HG03045 (cell line): Measurements from ENCODE around the gene C2orf74.
"Not testable (repeated sequence)": the region's sequence is repeated elsewhere in the genome, so short reads cannot be mapped to it uniquely, and the experiment has no call there.

Experiments used
- ATAC-seq: cut with Tn5 transposase; IDR thresholded peaks from one replicate; pipeline ENCODE4 v1.9.1; 2021; ENCODE audit warnings: mild to moderate bottlenecking, moderate library complexity; ENCODE audit not compliant: unreplicated experiment

The C2orf74 gene

DNA sequence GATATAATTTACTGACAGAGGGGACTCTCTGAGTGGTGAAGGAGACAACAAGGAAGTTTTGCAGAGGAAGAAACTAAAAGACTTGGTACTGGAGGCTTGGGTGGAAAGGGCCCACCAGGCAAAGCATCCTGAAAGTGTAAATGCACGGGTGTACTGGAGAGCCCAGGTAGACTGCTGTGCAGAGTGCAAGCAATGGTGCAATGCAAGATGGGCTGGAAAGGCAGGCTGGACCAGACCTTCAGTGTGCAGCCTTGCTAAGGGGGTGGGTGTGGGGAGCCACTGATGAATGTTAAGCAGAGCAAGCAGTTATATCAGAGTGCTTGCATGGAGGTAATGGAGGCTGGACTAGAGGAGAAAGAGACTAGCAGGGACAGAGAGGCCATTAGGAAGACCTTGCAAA is 10.7 kb downstream of the C2orf74 start:
- no peak for ATAC-seq

- no peak for ATAC-seq
Measured at GRCh38 chr2:61173116-61173515, 11.1 kb downstream of the C2orf74 start.

GRCh38 chr2:61175036-61175435 is 13.0 kb downstream of the C2orf74 start:
- no peak for ATAC-seq

DNA sequence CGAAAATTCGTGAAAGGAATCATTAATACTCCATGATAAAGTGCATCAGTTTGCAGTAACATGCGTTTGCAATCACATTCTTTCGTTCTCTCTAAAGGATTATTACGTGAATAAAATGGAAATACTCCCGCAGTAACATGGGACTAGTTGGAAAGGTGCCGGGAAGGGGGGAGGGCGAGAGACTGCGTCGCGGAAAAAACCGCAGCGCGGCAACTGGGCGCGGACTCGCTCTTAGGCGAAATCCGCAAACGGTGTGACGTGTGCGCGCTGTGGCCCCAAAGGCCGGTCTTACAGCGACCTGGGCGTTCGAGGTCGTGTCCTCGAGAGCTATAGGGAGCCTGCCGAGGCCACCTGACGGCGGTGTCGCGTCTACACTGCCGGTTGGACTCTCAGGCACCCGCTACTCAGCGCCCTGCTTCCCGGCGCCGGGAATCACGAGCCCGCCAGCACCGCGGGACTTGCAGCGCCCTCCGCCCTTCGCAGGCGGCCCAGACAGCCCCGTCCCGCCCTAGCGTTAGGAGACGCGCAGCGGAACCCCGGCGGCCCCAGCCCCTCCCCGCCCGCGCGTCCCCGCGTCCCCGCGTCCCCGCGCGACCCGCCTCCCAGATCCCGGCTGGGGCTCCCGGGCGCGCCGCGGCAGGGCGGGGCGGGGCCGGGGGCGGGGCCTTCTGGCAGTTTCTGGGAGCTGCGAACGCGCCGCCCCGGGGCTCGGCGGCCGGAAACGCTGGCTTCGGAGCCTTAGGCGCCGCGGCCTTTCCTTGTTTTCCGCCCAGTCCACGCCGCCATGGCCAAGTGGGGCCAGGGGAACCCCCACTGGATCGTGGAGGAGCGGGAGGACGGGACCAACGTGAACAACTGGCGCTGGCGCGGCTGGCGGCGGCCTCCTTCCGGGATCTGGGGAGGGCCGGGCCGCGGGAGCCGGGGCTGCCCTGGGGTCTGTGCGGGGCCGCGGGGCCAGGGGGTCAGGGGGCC is 15.1 kb downstream of the C2orf74 start:
- ATAC-seq: peak; percentile 80

DNA sequence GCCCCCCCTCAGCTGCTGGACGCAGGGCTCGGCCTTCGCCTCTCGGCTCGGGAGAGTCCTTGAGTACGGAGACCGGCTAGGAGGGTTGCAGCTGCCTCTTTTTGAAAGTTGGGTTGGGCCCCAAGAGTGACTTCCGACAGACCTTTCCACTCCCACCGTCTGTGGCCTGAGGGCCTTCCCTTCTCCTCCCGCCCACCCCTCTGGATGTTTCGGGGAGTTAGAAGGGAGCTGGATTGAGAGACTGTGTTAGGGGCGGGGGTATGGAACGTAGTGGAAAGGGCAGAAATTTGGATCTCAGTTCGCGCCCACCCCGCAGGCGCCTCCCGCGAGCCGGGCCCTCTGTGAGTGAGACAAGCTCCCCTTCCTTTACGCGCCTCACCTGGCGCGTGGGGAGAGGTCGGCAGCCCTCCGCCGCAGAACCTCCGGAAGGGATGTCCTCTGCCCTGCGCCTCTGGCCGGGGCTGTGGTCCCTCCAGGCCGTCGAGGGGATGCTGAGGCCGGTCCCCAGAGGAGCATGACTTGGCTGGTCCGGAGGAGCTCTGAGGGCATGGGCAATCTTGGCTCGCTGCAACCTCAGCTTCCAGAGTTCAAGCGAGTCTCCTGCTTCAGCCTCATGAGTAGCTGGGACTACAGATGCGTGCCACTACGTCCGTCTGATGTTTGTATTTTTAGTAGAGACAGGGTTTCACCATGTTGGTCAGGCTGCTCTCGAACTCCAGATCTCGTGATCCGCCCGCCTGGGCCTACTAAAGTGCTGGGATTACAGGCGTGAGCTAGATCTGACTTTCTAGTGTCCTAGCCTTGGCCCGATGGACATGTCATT is 15.9 kb downstream of the C2orf74 start:
- ATAC-seq: peak; percentile 38

GRCh38 chr2:61178603-61179545 is 16.9 kb downstream of the C2orf74 start:
- ATAC-seq: no peak

- ATAC-seq: no peak
Measured at GRCh38 chr2:61179701-61180639, 18.0 kb downstream of the C2orf74 start.

DNA sequence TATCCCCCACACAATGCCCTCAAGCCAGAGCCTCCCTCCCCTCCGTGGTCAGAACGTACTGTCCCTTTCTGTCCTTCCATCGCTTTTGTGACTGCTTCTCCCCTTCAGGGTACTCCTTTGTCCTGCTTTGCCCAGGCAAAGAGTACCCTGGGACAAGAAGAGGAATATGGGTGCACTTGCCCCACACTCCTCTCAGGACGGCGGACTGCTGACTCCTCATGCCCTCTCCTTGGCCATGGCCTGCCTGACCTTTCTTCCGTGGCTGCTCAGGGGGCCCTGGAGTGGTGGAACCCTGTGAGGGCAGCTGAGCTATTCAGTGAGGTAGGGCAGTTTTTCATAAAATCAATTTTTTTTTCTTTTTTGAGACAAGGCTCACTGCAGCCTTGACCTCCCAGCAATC is 18.7 kb downstream of the C2orf74 start:
- no peak for ATAC-seq

GRCh38 chr2:61181382-61182058 is 19.5 kb downstream of the C2orf74 start:
- no peak for ATAC-seq

DNA sequence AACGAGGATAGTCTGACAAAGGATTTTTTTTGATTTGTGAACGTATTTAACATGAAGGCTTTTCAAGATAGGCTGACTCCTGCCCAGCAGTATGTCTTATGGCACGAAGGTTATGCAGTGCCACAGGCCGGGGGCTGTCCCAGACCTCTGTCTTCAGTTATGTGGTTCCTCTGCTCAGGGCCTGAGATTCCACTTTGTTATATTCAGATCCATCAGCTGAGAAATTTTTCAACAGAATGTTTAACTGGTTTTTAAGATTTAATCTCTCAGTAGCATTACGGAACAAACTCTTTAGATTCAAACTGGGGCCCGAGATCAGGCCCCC is 20.0 kb downstream of the C2orf74 start:
- ATAC-seq: no peak

GRCh38 chr2:61183795-61184194 is 21.8 kb downstream of the C2orf74 start:
- ATAC-seq: no peak

DNA sequence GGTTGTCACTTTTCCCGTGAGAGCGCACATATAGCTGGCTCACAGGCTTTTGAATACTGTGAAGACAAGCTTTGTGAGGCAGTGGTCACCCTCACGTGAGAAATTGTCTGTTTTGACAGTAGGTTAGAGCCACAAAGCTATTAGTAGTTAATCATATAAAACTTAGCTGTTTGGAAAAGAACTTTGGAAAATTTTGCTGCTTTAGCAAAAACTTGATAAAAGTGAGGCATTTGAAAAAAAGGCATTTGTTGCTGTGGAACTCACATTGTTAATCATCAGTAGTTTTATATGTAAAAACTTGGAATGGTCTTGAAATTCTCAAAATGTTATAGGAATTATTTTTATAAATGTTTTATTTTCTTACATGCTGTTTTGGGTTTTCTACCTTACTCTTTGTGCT is 22.3 kb downstream of the C2orf74 start:
- ATAC-seq: no peak

DNA sequence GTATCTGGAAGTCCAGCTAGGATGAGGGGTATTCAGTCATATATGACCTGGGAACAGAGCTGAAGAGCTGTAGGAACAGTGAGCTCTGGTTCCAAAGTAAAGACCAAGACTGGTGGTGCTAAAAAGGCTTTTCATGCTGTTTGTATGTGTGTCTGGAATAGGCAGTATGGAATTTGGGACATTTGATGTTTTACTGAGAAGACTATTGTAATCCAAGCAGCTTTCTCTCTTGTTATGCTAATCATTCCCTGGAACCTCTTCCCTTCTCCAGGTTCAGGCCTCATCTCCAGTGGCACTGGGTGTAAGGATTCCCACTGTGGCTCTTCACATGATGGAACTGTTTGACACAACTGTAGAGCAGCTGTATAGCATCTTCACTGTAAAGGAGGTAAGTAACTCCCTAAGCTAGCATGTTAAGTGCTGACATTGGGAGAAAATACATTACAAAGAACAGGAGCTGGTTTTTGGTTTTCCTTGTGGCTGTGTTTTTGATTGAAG is 23.3 kb downstream of the C2orf74 start:
- no peak for ATAC-seq

DNA sequence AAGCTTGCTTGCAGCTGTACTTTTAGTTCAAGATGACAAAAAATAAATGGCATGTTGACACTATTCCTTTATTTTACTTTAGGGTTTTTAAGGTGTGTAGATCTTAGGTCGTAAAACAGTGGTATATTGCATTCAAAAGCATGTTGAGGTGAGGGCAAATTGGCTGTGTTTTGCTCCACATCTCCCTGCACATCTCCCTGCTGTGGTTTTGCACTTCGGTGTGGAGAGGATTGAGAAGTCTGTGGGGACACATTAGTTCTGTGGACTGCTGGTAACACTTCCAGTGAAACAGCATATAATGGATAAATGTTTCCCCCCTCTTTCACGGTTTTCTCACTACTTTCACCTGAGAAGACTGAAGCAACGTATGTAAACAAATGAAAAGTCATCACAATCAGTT is 25.1 kb downstream of the C2orf74 start:
- ATAC-seq: no peak

DNA sequence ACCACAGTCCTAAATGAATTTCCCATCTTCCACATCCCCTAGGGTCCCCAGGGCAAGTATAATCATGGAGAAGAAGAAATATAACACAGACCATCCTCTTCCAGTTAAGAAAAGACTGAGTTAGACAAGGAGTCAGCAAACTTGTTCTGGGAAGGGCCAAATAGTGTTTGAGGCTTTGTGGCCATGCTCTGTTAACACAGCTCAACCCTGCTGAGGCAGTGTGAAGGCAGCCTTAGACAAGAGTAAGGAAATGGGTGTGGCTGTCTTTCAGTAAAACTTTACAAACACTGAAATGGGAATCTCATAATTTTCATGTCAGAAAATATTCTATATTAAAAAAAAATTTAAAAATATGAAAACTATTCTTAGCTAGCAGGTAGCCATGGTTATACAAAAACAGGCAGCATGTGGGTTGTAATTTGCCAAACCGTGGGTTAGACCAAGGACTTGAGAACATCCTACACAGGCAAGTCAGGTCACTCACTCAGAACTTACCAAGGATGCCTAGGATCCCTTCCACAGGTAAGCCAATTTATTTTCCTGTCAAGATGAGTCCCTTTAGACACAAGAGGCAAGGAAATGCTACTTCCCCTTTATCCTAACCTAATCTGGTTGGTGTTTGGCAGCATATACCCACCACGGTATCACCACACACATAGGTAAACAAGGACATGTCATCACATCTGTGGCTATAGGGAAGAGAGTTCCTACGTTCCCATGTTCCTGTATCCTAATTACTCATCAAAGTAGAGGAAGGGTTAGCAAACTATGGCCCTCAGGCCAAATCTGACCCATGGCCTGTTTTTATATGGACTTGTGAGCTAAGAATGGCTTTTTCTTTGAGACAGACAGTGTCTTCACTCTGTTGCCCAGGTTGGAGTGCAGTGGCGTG is 31.9 kb downstream of the C2orf74 start:
- no peak for ATAC-seq

- not testable (repeated sequence) for ATAC-seq
Measured at GRCh38 chr2:61194646-61195045, 32.7 kb downstream of the C2orf74 start.

DNA sequence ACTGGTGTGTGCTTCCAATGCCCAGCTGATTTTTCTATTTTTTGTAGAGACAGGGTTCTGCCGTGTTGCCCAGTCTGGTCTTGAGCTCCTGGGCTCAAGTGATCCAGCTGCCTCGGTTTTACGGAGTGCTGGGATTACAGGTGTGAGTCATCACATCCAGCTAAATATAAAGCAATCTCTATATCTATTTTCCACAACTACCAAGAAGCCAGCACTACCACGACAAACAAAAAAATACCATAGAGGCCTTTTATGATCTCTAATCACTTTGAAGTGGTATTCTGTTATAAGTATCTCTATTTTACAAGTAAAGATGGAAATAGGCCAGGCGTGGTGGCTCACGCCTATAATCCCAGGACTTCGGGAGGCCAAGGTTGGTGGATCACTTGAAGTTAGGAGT is 34.7 kb downstream of the C2orf74 start:
- ATAC-seq: no peak

DNA sequence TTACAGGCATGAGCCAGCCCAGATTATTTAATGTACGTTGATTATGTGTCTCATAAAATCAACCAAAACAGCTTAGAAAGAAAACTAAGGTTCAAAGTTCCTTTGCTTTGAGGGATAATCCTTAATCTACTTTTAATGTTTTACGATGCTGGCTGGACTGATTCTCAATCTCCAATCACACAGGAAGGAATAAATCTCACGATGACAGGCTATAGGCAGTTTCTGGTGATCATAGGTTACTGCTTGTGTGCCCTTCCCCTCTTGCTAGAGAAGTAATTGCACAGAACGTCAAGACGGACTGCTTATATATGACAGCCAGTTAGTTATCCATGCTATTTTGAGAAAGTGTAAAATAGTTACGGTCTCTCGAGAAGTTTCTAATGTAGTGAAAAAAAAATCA is 43.1 kb downstream of the C2orf74 start:
- ATAC-seq: no peak
